G401 (cell line): ENCODE results near the gene SLC25A14. TPM values are rescaled to one million over a fixed set of nuclear protein-coding genes. Genes with fewer than 3 reads are reported as not detected.

Experiments used
- total RNA-seq: library from RNA; depleted of rRNA; stranded (reverse); fragments of >200 nt; shearing (Covaris generic); gene quantifications from 2 replicates; pipeline ENCODE4 v1.2.3, GENCODE V29; 2014; rRNA removed

The SLC25A14 gene
- total RNA-seq, 1 experiment from 2014 or later: 10.1 TPM

Other genes starting within 250 kb of the SLC25A14 start
- gene ELF4, start 229.4 kb upstream of the SLC25A14 start, total RNA-seq: 8.4 and 16.1 TPM in 2 replicates
- gene AIFM1, start 174.1 kb upstream of the SLC25A14 start, total RNA-seq: 51.6 and 95.5 TPM in 2 replicates
- gene RAB33A, start 168.0 kb upstream of the SLC25A14 start, total RNA-seq: not detected in 2 replicates
- gene ZNF280C, start 71.0 kb upstream of the SLC25A14 start, total RNA-seq: 7.6 and 8.8 TPM in 2 replicates
- not detected in 2 replicates for gene GPR119, start 45.8 kb downstream of the SLC25A14 start, total RNA-seq
- gene RBMX2, start 62.1 kb downstream of the SLC25A14 start, total RNA-seq: 22.4 and 30.7 TPM in 2 replicates